ENCODE results near the gene BNIP5. TPM values are rescaled to one million over a fixed set of nuclear protein-coding genes. Genes with fewer than 3 reads are reported as not detected.

The BNIP5 gene
- total RNA-seq, 1 donor from 2014 or later, result not detected

- Histone ChIP-seq H3K27me3 (no peaks in the 10 kb centered on the region), H3K4me1 (no peaks in the 10 kb centered on the region), H3K27ac (no peak overlapping the region), H4K20me1 (ENCODE audit: low read depth) (no peaks in the 10 kb centered on the region), H2AFZ (replicated peaks) (no peak overlapping the region), H3K9ac (no peak overlapping the region), H3K9me3 (ENCODE audit: low read depth) (no peaks in the 10 kb centered on the region), H3K4me3 (no peak overlapping the region), H3F3A (ENCODE audit: low read depth) (no peaks in the 10 kb centered on the region), H3K79me2 (ENCODE audit: low read depth) (no peaks in the 10 kb centered on the region), H3K4me2 (no peak overlapping the region), H3K36me3 (no peaks in the 10 kb centered on the region)
- Mint-ChIP-seq H3K9me3 (no peaks in the 10 kb centered on the region), H3K4me1 (peaks cover 4% of the 10 kb centered on the region), H3K27me3 (ENCODE audit: insufficient read depth, low read depth) (peaks cover 14% of the 10 kb centered on the region), H3K27ac (no peak overlapping the region), H3K4me3 (no peak overlapping the region), H3K36me3 (no peaks in the 10 kb centered on the region)
- DNase-seq (ENCODE audit: low spot score), result no peak
- TF ChIP-seq EZH2phosphoT487 (IDR thresholded peaks at IDR 0.05) (no peak), EZH2 (IDR thresholded peaks at IDR 0.05) (no peak), CTCF (IDR thresholded peaks at IDR 0.05) (no peak)
Measured at GRCh38 chr6:36266913-36267644, 69.6 kb downstream of the BNIP5 start.

Other genes with a start within 250 kb of the BNIP5 start
- gene MAPK13, start 206.4 kb downstream of the BNIP5 start, total RNA-seq (ENCODE audit: low replicate concordance), result 0.13 and 1.1 TPM in 2 replicates
- 14.1 and 25.6 TPM in 2 replicates for gene BRPF3, start 140.1 kb downstream of the BNIP5 start, total RNA-seq (ENCODE audit: low replicate concordance)
- gene PNPLA1, start 66.8 kb downstream of the BNIP5 start, total RNA-seq (ENCODE audit: low replicate concordance), result not detected in 2 replicates
- 0.09 and 0.11 TPM in 2 replicates for gene ETV7, start 50.8 kb upstream of the BNIP5 start, total RNA-seq (ENCODE audit: low replicate concordance)
- not detected in 2 replicates for gene PXT1, start 106.0 kb upstream of the BNIP5 start, total RNA-seq (ENCODE audit: low replicate concordance)
- gene KCTD20, start 106.1 kb upstream of the BNIP5 start, total RNA-seq (ENCODE audit: low replicate concordance), result 37.7 and 41.3 TPM in 2 replicates
- 26.1 and 31.9 TPM in 2 replicates for gene STK38, start 210.6 kb upstream of the BNIP5 start, total RNA-seq (ENCODE audit: low replicate concordance)